ENCODE data around the gene AGBL3.

DNA sequence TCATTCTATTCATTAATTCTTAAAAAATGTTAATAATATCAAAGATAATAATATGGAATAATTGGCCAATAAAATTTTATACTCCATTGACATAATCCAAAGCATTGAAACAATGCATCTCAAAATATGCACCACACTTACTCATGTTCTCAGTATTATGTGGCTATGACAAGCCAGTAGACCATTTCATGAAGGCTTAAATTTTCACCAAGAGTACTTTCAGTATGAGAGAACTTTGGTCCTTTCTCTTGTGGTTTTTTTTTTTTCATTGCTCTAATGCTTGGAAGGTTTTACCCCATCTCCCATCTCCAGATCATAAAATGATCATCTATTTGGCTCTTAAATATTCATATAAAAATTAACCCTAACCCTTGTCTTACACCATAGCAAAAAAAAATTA is 116.1 kb downstream of the AGBL3 start:
- TF ChIP-seq ZNF274 (IDR thresholded peaks at IDR 0.05; ENCODE audit: low read depth, low read length) (no peak), YY1 (IDR thresholded peaks at IDR 0.05; ENCODE audit: insufficient read depth, insufficient read length) (no peak), SUZ12 (IDR thresholded peaks at IDR 0.05; ENCODE audit: extremely low read depth, insufficient read depth, insufficient read length) (no peak)
